Endodermal cell (in vitro differentiated cells): ENCODE measurements around the gene SYNE1. TPM values are rescaled to one million over a fixed set of nuclear protein-coding genes. Genes with fewer than 3 reads are reported as not detected.
A peak's percentile ranks its signal among the peaks of the same experiment; 100 is the strongest.

ENCODE experiments used
- DNase-seq: peaks from one replicate; pipeline ENCODE4 v3.0.0-alpha.2; 2017
- H3K27ac ChIP-seq: 2 replicates; pipeline ENCODE4 v1.5.1; 2013; ENCODE audit warnings: mild to moderate bottlenecking, low read depth, low read length, moderate library complexity
- H3K27me3 ChIP-seq: 2 replicates; pipeline ENCODE4 v1.6.1; 2013; ENCODE audit warnings: mild to moderate bottlenecking, low read length, moderate library complexity; ENCODE audit not compliant: insufficient read depth, control insufficient read depth, poor library complexity, severe bottlenecking
- H3K36me3 ChIP-seq: 2 replicates; pipeline ENCODE4 v1.7.0; 2013; ENCODE audit warnings: mild to moderate bottlenecking, low read length, moderate library complexity; ENCODE audit not compliant: control insufficient read depth, insufficient read depth
- H3K4me1 ChIP-seq: one replicate; pipeline ENCODE4 v1.7.0; 2013; ENCODE audit warnings: low read length; ENCODE audit not compliant: control insufficient read depth, insufficient read depth
- H3K4me3 ChIP-seq: 2 replicates; pipeline ENCODE4 v1.5.1; 2013; ENCODE audit warnings: mild to moderate bottlenecking, low read length, moderate library complexity
- H3K9ac ChIP-seq: 2 replicates; pipeline ENCODE4 v1.6.1; 2013; ENCODE audit warnings: mild to moderate bottlenecking, low read length, moderate library complexity; ENCODE audit not compliant: poor library complexity, severe bottlenecking; ENCODE audit errors: extremely low read depth
- H3K9me3 ChIP-seq: 2 replicates; pipeline ENCODE4 v1.6.1; 2013; ENCODE audit warnings: mild to moderate bottlenecking, low read length, moderate library complexity; ENCODE audit not compliant: control insufficient read depth
- H3K27ac Mint-ChIP-seq: 2 replicates; pipeline ENCODE4 v1.8.0; 2020; ENCODE audit warnings: mixed read lengths
- H3K27me3 Mint-ChIP-seq: 2 replicates; pipeline ENCODE4 v1.8.0; 2021; ENCODE audit warnings: mild to moderate bottlenecking, mixed read lengths; ENCODE audit not compliant: insufficient read depth
- H3K36me3 Mint-ChIP-seq: 2 replicates; pipeline ENCODE4 v1.8.0; 2020; ENCODE audit warnings: low read depth, mixed read lengths
- H3K4me1 Mint-ChIP-seq: 2 replicates; pipeline ENCODE4 v1.8.0; 2020; ENCODE audit warnings: mixed read lengths
- H3K4me3 Mint-ChIP-seq: 2 replicates; pipeline ENCODE4 v1.8.0; 2020; ENCODE audit warnings: mild to moderate bottlenecking, moderate library complexity, mixed read lengths
- H3K9me3 Mint-ChIP-seq: 2 replicates; pipeline ENCODE4 v1.8.0; 2020; ENCODE audit warnings: mild to moderate bottlenecking, mixed read lengths
- WGBS, 2 experiments: methylation state at CpG; one replicate each; pipeline versions ENCODE4 v1.1.5 to v1.1.7; 2013; ENCODE audit warnings: missing lambda C conversion rate in 2 of 2, mixed read lengths in 1 of 2; ENCODE audit not compliant: insufficient coverage in 1 of 2, insufficient read length in 1 of 2; 5-methylcytosine and 5-hydroxymethylcytosine counted together
- total RNA-seq, 2 donors: library from RNA; stranded (reverse); fragmentation: NEBNext Ultra II Directional in 1 of 2; extraction: Animal tissue kit (Norgen Biotek cat#: 25700) in 1 of 2; gene quantifications; 2 replicates in 1 of 2; 3 replicates in 1 of 2; pipeline ENCODE4 v1.2.1, GENCODE V29; 2021
- TF ChIP-seq, protein P1 (sequence below): fragments of 200-600 bp; sonication (generic); conservative IDR thresholded peaks from 2 replicates; pipeline ENCODE4 v1.5.0; 2021; ENCODE audit warnings: antibody characterized with exemption, mild to moderate bottlenecking

The SYNE1 gene
- total RNA-seq, 2 donors from 2014 or later: 7.9 to 9.5 TPM

DNA sequence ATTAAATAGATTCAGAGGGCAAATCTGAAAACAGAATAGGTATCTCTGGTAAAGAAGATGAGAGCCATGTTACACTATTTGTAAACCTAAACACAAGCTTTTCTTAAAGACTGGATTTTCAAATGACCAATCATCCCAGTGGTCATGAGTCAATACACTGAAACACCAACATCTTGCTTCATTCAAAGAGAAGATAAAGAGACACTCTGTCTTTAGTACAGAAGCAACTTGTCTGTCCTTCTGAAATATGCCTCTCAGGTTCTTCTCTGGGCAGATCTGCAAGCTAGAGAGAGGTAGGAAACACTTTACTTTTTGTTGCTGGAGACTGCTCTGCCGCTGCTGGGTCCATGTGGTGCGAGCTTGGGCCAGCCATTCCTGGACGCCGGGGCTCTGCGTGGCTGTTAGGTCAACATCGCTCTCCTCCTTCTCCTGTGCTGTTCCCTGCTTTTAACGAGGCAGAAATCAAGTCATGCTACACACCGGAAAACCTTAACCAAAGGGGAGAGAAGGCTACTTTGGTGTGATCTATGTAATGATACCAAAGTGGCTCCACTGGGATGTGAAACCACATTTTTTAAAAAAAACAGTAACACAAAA is 368.2 kb downstream of the SYNE1 start:
- Mint-ChIP-seq H3K9me3 (peaks cover 11% of the 10 kb centered on the region), H3K27me3 (no peaks in the 10 kb centered on the region), H3K27ac (no peak overlapping the region), H3K4me1 (peaks cover 37% of the 10 kb centered on the region), H3K36me3 (peaks cover 11% of the 10 kb centered on the region), H3K4me3 (no peak overlapping the region)
- Histone ChIP-seq H3K9me3 (peaks cover 12% of the 10 kb centered on the region), H3K4me3 (no peak overlapping the region), H3K27ac (no peak overlapping the region), H3K27me3 (no peaks in the 10 kb centered on the region), H3K4me1 (peaks cover 24% of the 10 kb centered on the region), H3K9ac (no peak overlapping the region), H3K36me3 (peaks cover 6% of the 10 kb centered on the region)
- WGBS, 2 experiments: 93 to 100% methylated on average over 6 to 8 of the region's 8 CpGs
- TF ChIP-seq, protein P1, sequence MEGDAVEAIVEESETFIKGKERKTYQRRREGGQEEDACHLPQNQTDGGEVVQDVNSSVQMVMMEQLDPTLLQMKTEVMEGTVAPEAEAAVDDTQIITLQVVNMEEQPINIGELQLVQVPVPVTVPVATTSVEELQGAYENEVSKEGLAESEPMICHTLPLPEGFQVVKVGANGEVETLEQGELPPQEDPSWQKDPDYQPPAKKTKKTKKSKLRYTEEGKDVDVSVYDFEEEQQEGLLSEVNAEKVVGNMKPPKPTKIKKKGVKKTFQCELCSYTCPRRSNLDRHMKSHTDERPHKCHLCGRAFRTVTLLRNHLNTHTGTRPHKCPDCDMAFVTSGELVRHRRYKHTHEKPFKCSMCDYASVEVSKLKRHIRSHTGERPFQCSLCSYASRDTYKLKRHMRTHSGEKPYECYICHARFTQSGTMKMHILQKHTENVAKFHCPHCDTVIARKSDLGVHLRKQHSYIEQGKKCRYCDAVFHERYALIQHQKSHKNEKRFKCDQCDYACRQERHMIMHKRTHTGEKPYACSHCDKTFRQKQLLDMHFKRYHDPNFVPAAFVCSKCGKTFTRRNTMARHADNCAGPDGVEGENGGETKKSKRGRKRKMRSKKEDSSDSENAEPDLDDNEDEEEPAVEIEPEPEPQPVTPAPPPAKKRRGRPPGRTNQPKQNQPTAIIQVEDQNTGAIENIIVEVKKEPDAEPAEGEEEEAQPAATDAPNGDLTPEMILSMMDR: no peak
- no peak for DNase-seq

DNA sequence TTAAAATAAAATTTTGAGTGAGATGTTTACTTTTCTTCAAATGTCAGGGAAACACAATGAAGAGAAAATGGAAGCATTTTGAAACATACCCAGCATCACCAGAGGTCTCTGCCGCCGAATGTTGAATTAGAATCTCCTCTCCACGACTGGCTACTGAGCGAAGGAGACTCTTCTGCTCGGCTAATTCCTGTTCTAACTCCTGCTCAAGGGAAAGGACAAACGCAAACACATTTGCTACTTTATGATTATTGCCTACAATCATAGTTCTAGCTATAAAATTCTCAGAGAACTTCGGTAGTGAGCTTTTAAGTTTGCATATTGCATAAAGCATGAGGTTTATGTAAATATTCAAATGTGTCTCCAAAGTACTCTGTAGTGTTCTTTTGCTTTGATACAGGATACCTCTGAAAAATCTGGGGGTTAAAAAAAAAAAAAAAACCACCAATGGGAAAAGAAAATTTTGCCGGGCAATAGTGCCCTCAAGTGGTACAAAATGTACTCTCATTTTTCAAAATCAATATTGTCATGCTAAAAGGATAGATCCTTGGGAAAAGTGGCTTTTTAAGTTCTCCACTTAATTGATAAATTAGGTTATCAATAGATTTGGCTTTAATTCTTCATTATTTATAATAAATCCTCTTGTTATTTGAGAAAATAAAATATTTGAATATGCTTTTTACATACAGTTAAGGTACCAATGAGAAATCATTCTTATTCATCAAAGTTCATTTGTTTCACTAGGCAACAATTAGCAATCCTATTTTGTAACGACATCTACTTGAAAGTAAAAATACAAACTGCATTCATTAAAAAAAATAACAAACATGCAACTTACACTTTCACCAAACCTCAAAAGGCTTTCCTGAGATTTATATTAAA is 369.0 kb downstream of the SYNE1 start:
- peaks cover 19% of the 10 kb centered on the region for H3K9me3 ChIP-seq
- H3K27ac ChIP-seq: no peak overlapping the region
- peaks cover 11% of the 10 kb centered on the region for H3K36me3 ChIP-seq
- no peak overlapping the region for H3K9ac ChIP-seq
- Mint-ChIP-seq H3K9me3 (peaks cover 18% of the 10 kb centered on the region), H3K27me3 (no peaks in the 10 kb centered on the region), H3K4me3 (no peak overlapping the region), H3K36me3 (peaks cover 14% of the 10 kb centered on the region), H3K4me1 (peaks cover 31% of the 10 kb centered on the region), H3K27ac (no peak overlapping the region)
- peaks cover 19% of the 10 kb centered on the region for H3K4me1 ChIP-seq
- no peak for DNase-seq
- TF ChIP-seq, protein P1: peak; percentile 82
- WGBS, 2 experiments: 70 to 100% methylated on average over 1 to 8 of the region's 9 CpGs
- no peak overlapping the region for H3K4me3 ChIP-seq
- no peaks in the 10 kb centered on the region for H3K27me3 ChIP-seq

DNA sequence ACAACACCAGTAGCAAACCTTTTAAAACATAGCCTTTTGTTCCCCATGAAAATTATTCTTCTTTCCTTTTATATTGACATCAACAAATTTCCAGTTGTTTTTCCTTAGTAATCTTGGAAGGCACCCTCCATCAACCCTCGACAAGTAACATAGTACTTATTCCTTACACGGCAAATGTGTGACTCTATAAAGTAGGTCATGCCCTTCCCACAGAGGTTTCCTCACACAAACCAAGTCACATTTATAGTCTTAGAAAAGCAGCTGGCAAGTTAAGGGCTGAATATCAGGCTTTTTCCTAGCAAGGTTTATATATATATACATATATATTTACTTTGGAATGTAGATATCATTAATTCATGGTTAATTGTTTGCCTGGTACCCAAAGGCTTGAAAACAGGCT is 371.5 kb downstream of the SYNE1 start:
- Mint-ChIP-seq H3K27me3 (no peaks in the 10 kb centered on the region), H3K27ac (no peak overlapping the region), H3K4me1 (peaks cover 10% of the 10 kb centered on the region), H3K36me3 (peaks cover 24% of the 10 kb centered on the region), H3K4me3 (no peak overlapping the region), H3K9me3 (peaks cover 28% of the 10 kb centered on the region)
- Histone ChIP-seq H3K4me1 (peaks cover 8% of the 10 kb centered on the region), H3K27me3 (no peaks in the 10 kb centered on the region), H3K9me3 (peaks cover 32% of the 10 kb centered on the region), H3K4me3 (no peak overlapping the region), H3K9ac (no peak overlapping the region), H3K36me3 (peaks cover 15% of the 10 kb centered on the region), H3K27ac (no peak overlapping the region)
- no peak for DNase-seq
- TF ChIP-seq, protein P1: no peak
- WGBS, 2 experiments: 97 to 100% methylated on average over 1 to 2 of the region's 2 CpGs
